ENCODE results near the gene ZMYM4. TPM values are rescaled to one million over a fixed set of nuclear protein-coding genes. Genes with fewer than 3 reads are reported as not detected.

ZMYM4 gene
- total RNA-seq, 2 experiments from 2014 or later: 21.1 to 54.3 TPM

GRCh38 chr1:35300376-35300775 lies 31.9 kb downstream of the ZMYM4 start:
- no peaks in the 10 kb centered on the region for H3K9me3 ChIP-seq (ENCODE audit: low read length)
- H4K20me1 ChIP-seq (ENCODE audit: insufficient read depth, low read length): no peaks in the 10 kb centered on the region
- H3K27ac ChIP-seq (ENCODE audit: low read depth, low read length, poor library complexity, severe bottlenecking): no peak overlapping the region
- intact Hi-C loops (cut with micrococcal nuclease; ENCODE audit: unreplicated experiment): no loop called here
- peaks cover 9% of the 10 kb centered on the region for H3K4me1 ChIP-seq (ENCODE audit: insufficient read depth, low read length, poor library complexity, severe bottlenecking)
- no peaks in the 10 kb centered on the region for H3K9me2 ChIP-seq (ENCODE audit: insufficient read depth, low read length)
- H2AFZ ChIP-seq (ENCODE audit: low read length): no peak overlapping the region
- H3K4me2 ChIP-seq (ENCODE audit: low read length): no peak overlapping the region
- peaks cover 6% of the 10 kb centered on the region; the same call in 1 of the 2 replicates for H3K79me2 ChIP-seq (ENCODE audit: insufficient read depth, low read depth, low read length)
- H3K36me3 ChIP-seq (ENCODE audit: insufficient read depth, low read length): peaks cover 11% of the 10 kb centered on the region; the same call in 1 of the 2 replicates
- no peak for TF ChIP-seq EZH2phosphoT487 (IDR thresholded peaks at IDR 0.05; ENCODE audit: borderline replicate concordance, low read depth, low read length)
- no peak for TF ChIP-seq CTCF (conservative IDR thresholded peaks at IDR 0.05; ENCODE audit: low read length)
- CTCF ChIA-PET (ENCODE audit: unreplicated experiment): no interaction called here
- BruUV-seq (replicated peaks): no TSS peak
- H3K4me3 ChIP-seq (ENCODE audit: low read depth, low read length, poor library complexity, severe bottlenecking): no peak overlapping the region
- POLR2A ChIA-PET: no interaction called here
- DNase-seq (ENCODE audit: low spot score): no peak

- H3K9me2 ChIP-seq (ENCODE audit: insufficient read depth, low read length): no peaks in the 10 kb centered on the region
- TF ChIP-seq EZH2phosphoT487 (IDR thresholded peaks at IDR 0.05; ENCODE audit: borderline replicate concordance, low read depth, low read length): no peak
- no peak for TF ChIP-seq CTCF (conservative IDR thresholded peaks at IDR 0.05; ENCODE audit: low read length)
- ChIA-PET POLR2A (interaction anchor here (0.6 to 1.2 kb wide), 3 partner anchors 13 to 735 kb away, joined by 3 to 5 read pairs (median 4); no protein-coding TSS in a partner anchor), CTCF (ENCODE audit: unreplicated experiment) (no interaction called here)
- BruUV-seq (replicated peaks): no TSS peak
- intact Hi-C loops (cut with micrococcal nuclease; ENCODE audit: unreplicated experiment): no loop called here
- H3K27ac ChIP-seq (ENCODE audit: low read depth, low read length, poor library complexity, severe bottlenecking): no peak overlapping the region
- peaks cover 9% of the 10 kb centered on the region for H3K4me1 ChIP-seq (ENCODE audit: insufficient read depth, low read length, poor library complexity, severe bottlenecking)
- H3K36me3 ChIP-seq (ENCODE audit: insufficient read depth, low read length): peaks cover 9% of the 10 kb centered on the region
- H3K9me3 ChIP-seq (ENCODE audit: low read length): no peaks in the 10 kb centered on the region
- no peak overlapping the region for H2AFZ ChIP-seq (ENCODE audit: low read length)
- no peaks in the 10 kb centered on the region for H4K20me1 ChIP-seq (ENCODE audit: insufficient read depth, low read length)
- no peak overlapping the region for H3K4me3 ChIP-seq (ENCODE audit: low read depth, low read length, poor library complexity, severe bottlenecking)
- peaks cover 12% of the 10 kb centered on the region; the same call in 1 of the 2 replicates for H3K79me2 ChIP-seq (ENCODE audit: insufficient read depth, low read depth, low read length)
- DNase-seq (ENCODE audit: low spot score): no peak
- H3K4me2 ChIP-seq (ENCODE audit: low read length): no peak overlapping the region
These were observed 33.3 kb downstream of the ZMYM4 start for GRCh38 chr1:35301674-35302392.

GRCh38 chr1:35305383-35305782 lies 36.9 kb downstream of the ZMYM4 start:
- Histone ChIP-seq H3K36me3 (ENCODE audit: insufficient read depth, low read length) (peaks cover 25% of the 10 kb centered on the region), H3K9me2 (ENCODE audit: insufficient read depth, low read length) (no peaks in the 10 kb centered on the region), H3K79me2 (ENCODE audit: insufficient read depth, low read depth, low read length) (peaks cover 16% of the 10 kb centered on the region; the same call in 1 of the 2 replicates), H2AFZ (ENCODE audit: low read length) (no peak overlapping the region), H3K4me3 (ENCODE audit: low read depth, low read length, poor library complexity, severe bottlenecking) (no peak overlapping the region), H4K20me1 (ENCODE audit: insufficient read depth, low read length) (no peaks in the 10 kb centered on the region), H3K9me3 (ENCODE audit: low read length) (no peaks in the 10 kb centered on the region), H3K4me1 (ENCODE audit: insufficient read depth, low read length, poor library complexity, severe bottlenecking) (no peaks in the 10 kb centered on the region), H3K4me2 (ENCODE audit: low read length) (no peak overlapping the region), H3K27ac (ENCODE audit: low read depth, low read length, poor library complexity, severe bottlenecking) (no peak overlapping the region)
- ChIA-PET POLR2A (no interaction called here), CTCF (ENCODE audit: unreplicated experiment) (no interaction called here)
- DNase-seq (ENCODE audit: low spot score): no peak
- no TSS peak for BruUV-seq (replicated peaks)
- no peak for TF ChIP-seq EZH2phosphoT487 (IDR thresholded peaks at IDR 0.05; ENCODE audit: borderline replicate concordance, low read depth, low read length)
- TF ChIP-seq CTCF (conservative IDR thresholded peaks at IDR 0.05; ENCODE audit: low read length): no peak
- intact Hi-C loops (cut with micrococcal nuclease; ENCODE audit: unreplicated experiment): no loop called here

All from OCI-LY7 (cell line).